Liver (tissue), 9 donors: ENCODE measurements around the gene MTMR6. TPM values are rescaled to one million over a fixed set of nuclear protein-coding genes. Genes with fewer than 3 reads are reported as not detected.
"Not testable (repeated sequence)": the region's sequence is repeated elsewhere in the genome, so short reads cannot be mapped to it uniquely, and the experiment has no call there.

ENCODE experiments used
- DNase-seq: peaks from one replicate; pipeline ENCODE4 v3.0.0-alpha.2; 2017; ENCODE audit warnings: low spot score
- H3K27ac ChIP-seq, 2 donors: one replicate each; pipeline ENCODE4 v1.7.0; 2013; ENCODE audit warnings: inconsistent platforms in 2 of 2, low read length in 2 of 2, control low read depth in 1 of 2, low read depth in 1 of 2, mild to moderate bottlenecking in 1 of 2
- H3K27me3 ChIP-seq, 4 donors: one replicate each; pipeline versions ENCODE4 v1.6.1 to v1.7.0; 2013; ENCODE audit warnings: low read length in 3 of 4, inconsistent platforms in 1 of 4, mild to moderate bottlenecking in 1 of 4, moderate library complexity in 1 of 4; ENCODE audit not compliant: control insufficient read depth in 4 of 4, insufficient read depth in 4 of 4
- H3K36me3 ChIP-seq, 4 donors: one replicate each; pipeline versions ENCODE4 v1.6.1 to v1.7.0; 2013; ENCODE audit warnings: low read length in 3 of 4, mild to moderate bottlenecking in 3 of 4, low read depth in 1 of 4, moderate library complexity in 1 of 4; ENCODE audit not compliant: control insufficient read depth in 4 of 4, insufficient read depth in 3 of 4
- H3K4me1 ChIP-seq, 4 donors: one replicate each; pipeline versions ENCODE4 v1.6.1 to v1.7.0; 2013; ENCODE audit warnings: low read length in 3 of 4, mild to moderate bottlenecking in 3 of 4, moderate library complexity in 1 of 4; ENCODE audit not compliant: control insufficient read depth in 4 of 4, insufficient read depth in 4 of 4
- H3K4me3 ChIP-seq, 3 donors: one replicate each; pipeline versions ENCODE4 v1.6.1 to v1.7.0; 2013; ENCODE audit warnings: low read length in 3 of 3, control low read depth in 1 of 3, low read depth in 1 of 3, mild to moderate bottlenecking in 1 of 3
- H3K9ac ChIP-seq, 2 donors: one replicate each; pipeline ENCODE4 v1.7.0; 2013; ENCODE audit warnings: low read length in 2 of 2, mild to moderate bottlenecking in 2 of 2, moderate library complexity in 2 of 2, control low read depth in 1 of 2, low read depth in 1 of 2
- H3K9me3 ChIP-seq, 4 donors: one replicate each; pipeline versions ENCODE4 v1.6.1 to v1.7.0; 2013; ENCODE audit warnings: low read length in 3 of 4; ENCODE audit not compliant: control insufficient read depth in 4 of 4
- CTCF ChIP-seq: fragments of 150-350 bp; IDR thresholded peaks from 2 replicates; pipeline ENCODE4 v1.5.1; 2017; ENCODE audit warnings: improper control_type of control experiment, low read depth, low read length; ENCODE audit not compliant: missing input control
- FOXA1 ChIP-seq: IDR thresholded peaks from 2 replicates; pipeline ENCODE4 v1.6.1; 2016; ENCODE audit warnings: antibody characterized with exemption
- FOXA2 ChIP-seq: IDR thresholded peaks from 2 replicates; pipeline ENCODE4 v1.6.1; 2016; ENCODE audit warnings: antibody characterized with exemption
- GABPA ChIP-seq, 2 donors: IDR thresholded peaks in 1 of 2; conservative IDR thresholded peaks in 1 of 2; 2 replicates each; pipeline ENCODE4 v1.6.1; 2016; ENCODE audit warnings: antibody characterized with exemption in 2 of 2, mild to moderate bottlenecking in 1 of 2, moderate library complexity in 1 of 2
- NR2F2 ChIP-seq: IDR thresholded peaks from 2 replicates; pipeline ENCODE4 v1.6.1; 2016; ENCODE audit warnings: antibody characterized with exemption
- RAD21 ChIP-seq, 2 donors: IDR thresholded peaks; 2 replicates each; pipeline ENCODE4 v1.6.1; 2016; ENCODE audit warnings: antibody characterized with exemption in 2 of 2, mild to moderate bottlenecking in 2 of 2
- RXRA ChIP-seq, 2 donors: IDR thresholded peaks; 2 replicates each; pipeline ENCODE4 v1.6.1; 2017 to 2018; ENCODE audit warnings: antibody characterized with exemption in 2 of 2, mild to moderate bottlenecking in 1 of 2
- SP1 ChIP-seq: IDR thresholded peaks from 2 replicates; pipeline ENCODE4 v1.6.1; 2018; ENCODE audit warnings: antibody characterized with exemption, mild to moderate bottlenecking
- YY1 ChIP-seq: IDR thresholded peaks from 2 replicates; pipeline ENCODE4 v1.6.1; 2016; ENCODE audit warnings: antibody characterized with exemption, mild to moderate bottlenecking
- WGBS: extraction: QIAGEN DNeasy Blood & Tissue Kit; methylation state at CpG from one replicate; pipeline ENCODE4 v1.1.7; 2013; 5-methylcytosine and 5-hydroxymethylcytosine counted together
- polyA plus RNA-seq, 2 donors: library from polyadenylated mRNA; stranded (reverse) in 1 of 2; unstranded in 1 of 2; fragments of 200-250 nt in 1 of 2; fragments of >200 nt in 1 of 2; fragmentation: Nextera tagmentation in 1 of 2; extraction: Ambion mirVana in 1 of 2; gene quantifications; one replicate each; pipeline versions ENCODE4 v1.2.1 to v1.2.3, GENCODE V29; 2013 to 2015
- total RNA-seq, 2 donors: library from RNA; depleted of rRNA; stranded (reverse); fragments of >200 nt; gene quantifications; one replicate each; pipeline ENCODE4 v1.2.3, GENCODE V29; 2014
- TF ChIP-seq, protein P1 (sequence below): IDR thresholded peaks from 2 replicates; pipeline ENCODE4 v1.6.1; 2016; ENCODE audit warnings: antibody characterized with exemption
- TF ChIP-seq, protein P2 (sequence below): IDR thresholded peaks from 2 replicates; pipeline ENCODE4 v1.6.1; 2016; ENCODE audit warnings: antibody characterized with exemption, mild to moderate bottlenecking
- TF ChIP-seq, protein P3 (sequence below): IDR thresholded peaks from 2 replicates; pipeline ENCODE4 v1.6.1; 2016; ENCODE audit warnings: antibody characterized with exemption
- donor health status: healthy.
- donor health status: healthy.
- donor health status: healthy.
- donor health status: healthy.
- donor health status: healthy.

MTMR6 gene
- total and polyA plus RNA-seq, 4 donors = 5.3 to 12.6 (median 7.6) TPM

- Histone ChIP-seq H3K9me3 (no peaks in the 10 kb centered on the region), H3K27me3 (no peaks in the 10 kb centered on the region), H3K9ac (no peak overlapping the region), H3K27ac (no peak overlapping the region), H3K4me3 (no peak overlapping the region), H3K4me1 (no peaks in the 10 kb centered on the region), H3K36me3 (peaks cover 6 to 56% (median 39%) of the 10 kb centered on the region in 4 donors)
- TF ChIP-seq SP1 (no peak), RXRA (IDR thresholded peaks at IDR 0.05) (no peak), FOXA2 (no peak), GABPA (IDR thresholded peaks at IDR 0.05 in 1 of 2, conservative IDR thresholded peaks at IDR 0.05 in 1 of 2) (no peak)
- DNase-seq = no peak
- WGBS = 99% methylated on average over 1 of the region's 1 CpG
Measured at GRCh38 chr13:25319771-25320170, 32.5 kb upstream of the MTMR6 start.

GRCh38 chr13:25318946-25319345 is 31.7 kb upstream of the MTMR6 start:
- H3K36me3 ChIP-seq = peaks cover 5 to 57% (median 40%) of the 10 kb centered on the region in 4 donors
- H3K9ac ChIP-seq, H3K9me3 ChIP-seq, H3K4me1 ChIP-seq, DNase-seq, H3K4me3 ChIP-seq, H3K27ac ChIP-seq, H3K27me3 ChIP-seq: not testable (repeated sequence)
- WGBS = 95% methylated on average over 4 of the region's 4 CpGs

GRCh38 chr13:25310891-25311290 is 23.6 kb upstream of the MTMR6 start:
- H3K36me3 ChIP-seq = peaks cover 1 to 52% (median 38%) of the 10 kb centered on the region in 4 donors
- H3K27me3 ChIP-seq = no peaks in the 10 kb centered on the region
- WGBS = 97% methylated on average over 3 of the region's 3 CpGs
- H3K4me3 ChIP-seq = no peak overlapping the region
- DNase-seq = no peak
- no peak for TF ChIP-seq GABPA (IDR thresholded peaks at IDR 0.05 in 1 of 2, conservative IDR thresholded peaks at IDR 0.05 in 1 of 2)
- TF ChIP-seq NR2F2 = no peak
- TF ChIP-seq FOXA1 = no peak
- TF ChIP-seq, protein P1, sequence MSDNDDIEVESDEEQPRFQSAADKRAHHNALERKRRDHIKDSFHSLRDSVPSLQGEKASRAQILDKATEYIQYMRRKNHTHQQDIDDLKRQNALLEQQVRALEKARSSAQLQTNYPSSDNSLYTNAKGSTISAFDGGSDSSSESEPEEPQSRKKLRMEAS = no peak
- TF ChIP-seq, protein P2, sequence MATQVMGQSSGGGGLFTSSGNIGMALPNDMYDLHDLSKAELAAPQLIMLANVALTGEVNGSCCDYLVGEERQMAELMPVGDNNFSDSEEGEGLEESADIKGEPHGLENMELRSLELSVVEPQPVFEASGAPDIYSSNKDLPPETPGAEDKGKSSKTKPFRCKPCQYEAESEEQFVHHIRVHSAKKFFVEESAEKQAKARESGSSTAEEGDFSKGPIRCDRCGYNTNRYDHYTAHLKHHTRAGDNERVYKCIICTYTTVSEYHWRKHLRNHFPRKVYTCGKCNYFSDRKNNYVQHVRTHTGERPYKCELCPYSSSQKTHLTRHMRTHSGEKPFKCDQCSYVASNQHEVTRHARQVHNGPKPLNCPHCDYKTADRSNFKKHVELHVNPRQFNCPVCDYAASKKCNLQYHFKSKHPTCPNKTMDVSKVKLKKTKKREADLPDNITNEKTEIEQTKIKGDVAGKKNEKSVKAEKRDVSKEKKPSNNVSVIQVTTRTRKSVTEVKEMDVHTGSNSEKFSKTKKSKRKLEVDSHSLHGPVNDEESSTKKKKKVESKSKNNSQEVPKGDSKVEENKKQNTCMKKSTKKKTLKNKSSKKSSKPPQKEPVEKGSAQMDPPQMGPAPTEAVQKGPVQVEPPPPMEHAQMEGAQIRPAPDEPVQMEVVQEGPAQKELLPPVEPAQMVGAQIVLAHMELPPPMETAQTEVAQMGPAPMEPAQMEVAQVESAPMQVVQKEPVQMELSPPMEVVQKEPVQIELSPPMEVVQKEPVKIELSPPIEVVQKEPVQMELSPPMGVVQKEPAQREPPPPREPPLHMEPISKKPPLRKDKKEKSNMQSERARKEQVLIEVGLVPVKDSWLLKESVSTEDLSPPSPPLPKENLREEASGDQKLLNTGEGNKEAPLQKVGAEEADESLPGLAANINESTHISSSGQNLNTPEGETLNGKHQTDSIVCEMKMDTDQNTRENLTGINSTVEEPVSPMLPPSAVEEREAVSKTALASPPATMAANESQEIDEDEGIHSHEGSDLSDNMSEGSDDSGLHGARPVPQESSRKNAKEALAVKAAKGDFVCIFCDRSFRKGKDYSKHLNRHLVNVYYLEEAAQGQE = no peak
- TF ChIP-seq, protein P3, sequence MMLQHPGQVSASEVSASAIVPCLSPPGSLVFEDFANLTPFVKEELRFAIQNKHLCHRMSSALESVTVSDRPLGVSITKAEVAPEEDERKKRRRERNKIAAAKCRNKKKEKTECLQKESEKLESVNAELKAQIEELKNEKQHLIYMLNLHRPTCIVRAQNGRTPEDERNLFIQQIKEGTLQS = no peak
- TF ChIP-seq CTCF = no peak
- TF ChIP-seq RAD21 (IDR thresholded peaks at IDR 0.05) = no peak
- no peak for TF ChIP-seq RXRA (IDR thresholded peaks at IDR 0.05)
- no peak for TF ChIP-seq YY1
- H3K9me3 ChIP-seq = no peaks in the 10 kb centered on the region
- no peak overlapping the region for H3K9ac ChIP-seq
- H3K27ac ChIP-seq = no peak overlapping the region
- peaks cover 3 to 8% (median 5%) of the 10 kb centered on the region in 4 donors for H3K4me1 ChIP-seq
